ENCODE measurements around the gene FUT2.

Gene FUT2

DNA sequence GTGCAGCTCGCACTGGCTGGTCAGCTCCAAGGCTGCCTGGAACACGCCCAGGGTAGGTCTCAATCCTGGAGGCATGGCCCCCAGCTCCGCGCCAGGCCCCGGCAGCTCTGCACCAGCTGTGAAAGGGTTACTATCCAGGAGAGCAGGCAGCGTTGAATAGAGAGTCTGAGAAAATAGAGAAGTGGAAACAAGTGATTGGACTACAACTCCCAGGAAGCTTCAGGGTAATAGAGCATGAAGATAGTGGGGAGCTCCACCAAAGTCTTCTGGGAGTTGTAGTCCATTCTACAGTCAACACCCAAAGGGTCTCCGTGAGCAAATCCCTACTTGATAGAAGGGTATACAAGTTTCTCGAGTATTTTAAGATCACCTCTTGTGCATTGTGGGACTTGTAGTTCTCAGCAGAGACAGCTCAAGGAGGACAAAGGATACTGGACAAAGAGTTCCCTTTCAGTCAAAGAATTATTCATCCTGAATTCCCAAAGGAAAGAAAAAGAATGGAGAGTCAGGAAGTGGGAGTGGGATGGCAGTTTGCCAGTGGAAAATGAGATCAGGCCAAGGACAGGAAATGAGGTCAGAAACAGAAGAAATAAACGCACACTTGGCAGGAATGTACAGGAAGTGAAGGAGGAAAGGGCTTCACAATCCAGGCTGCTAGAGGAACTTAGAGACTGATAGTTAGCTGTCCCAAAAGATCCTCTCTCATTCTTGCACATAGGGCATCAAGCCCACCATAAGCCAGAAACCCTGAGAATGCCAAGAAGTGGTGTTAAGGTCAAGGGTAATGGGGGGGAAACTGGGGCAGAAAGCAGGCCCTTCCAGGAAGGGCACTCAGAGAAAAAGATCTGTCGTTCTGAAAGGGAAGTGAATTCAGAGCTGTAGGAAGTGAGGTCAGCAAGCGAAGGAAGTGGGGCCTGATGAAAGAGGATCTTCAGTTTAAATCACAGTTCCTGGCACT is 29.3 kb downstream of the FUT2 start:
- Histone ChIP-seq H3K36me3 (ENCODE audit: control insufficient read depth in 2 of 2, insufficient read depth in 1 of 2, low read length in 2 of 2) (no peaks in the 10 kb centered on the region), H3K4me1 (ENCODE audit: control insufficient read depth, insufficient read depth, low read length) (no peaks in the 10 kb centered on the region; the same call in 1 of the 2 replicates), H3K4me3 (ENCODE audit: low read depth, low read length) (no peak overlapping the region), H3K9me3 (ENCODE audit: control insufficient read depth, insufficient read depth, low read depth, low read length) (no peaks in the 10 kb centered on the region), H3K27ac (ENCODE audit: extremely low read depth, low read depth, low read length) (peak overlapping the region; percentile 18)
- POLR2A ChIA-PET, result interaction anchor here (0.5 to 4.9 kb wide), 11 partner anchors 9 to 1497 kb away, joined by 3 to 35 read pairs (median 4); partner anchors contain the start of genes CA11, IZUMO1, RPL18 and SPHK2
- CTCF ChIA-PET, result interaction anchor here (0.5 to 3.1 kb wide), 15 partner anchors 8 to 539 kb away, joined by 3 to 12 read pairs (median 3); partner anchors contain the start of genes CA11 and GYS1
- TF ChIP-seq ZBTB21 (tag by site-specific recombination; IDR thresholded peaks at IDR 0.05) (peak; percentile 99), ZBTB11 (tag by site-specific recombination; conservative IDR thresholded peaks at IDR 0.05; ENCODE audit: low read depth) (peak; percentile 86), ZBTB7A (tag by site-specific recombination; IDR thresholded peaks at IDR 0.05; ENCODE audit: low read depth) (no peak), ZNF155 (tag by site-specific recombination; IDR thresholded peaks at IDR 0.05) (no peak), ZFP69B (tag by site-specific recombination; IDR thresholded peaks at IDR 0.05) (0 out of 2 replicates have a peak, but pooled peaks have one; percentile 11), ZNF302 (tag by site-specific recombination; IDR thresholded peaks at IDR 0.05; ENCODE audit: low read depth) (no peak), ZNF76 (tag by site-specific recombination; IDR thresholded peaks at IDR 0.05; ENCODE audit: borderline replicate concordance, low read depth) (peak; percentile 97), ZNF341 (tag by site-specific recombination; IDR thresholded peaks at IDR 0.05; ENCODE audit: low read depth) (no peak), OVOL3 (tag by site-specific recombination; IDR thresholded peaks at IDR 0.05) (no peak), ZNF24 (tag by site-specific recombination; IDR thresholded peaks at IDR 0.05) (0 out of 2 replicates have a peak, but pooled peaks have one; percentile 18), ZBTB8A (tag by site-specific recombination; IDR thresholded peaks at IDR 0.05) (no peak), ZNF629 (tag by site-specific recombination; IDR thresholded peaks at IDR 0.05) (peak; percentile 96), PRDM10 (tag by site-specific recombination; IDR thresholded peaks at IDR 0.05) (peak; percentile 54; the same call in 1 of the 2 replicates), ATF2 (tag by site-specific recombination; IDR thresholded peaks at IDR 0.05; ENCODE audit: low read depth) (peak; percentile 49; the same call in 1 of the 2 replicates), ZBTB6 (tag by site-specific recombination; IDR thresholded peaks at IDR 0.05) (peak; percentile 24; the same call in 1 of the 2 replicates), KLF7 (tag by site-specific recombination; IDR thresholded peaks at IDR 0.05; ENCODE audit: borderline replicate concordance) (no peak), ZXDB (tag by site-specific recombination; IDR thresholded peaks at IDR 0.05) (peak; percentile 55), ZNF660 (tag by site-specific recombination; IDR thresholded peaks at IDR 0.05) (0 out of 2 replicates have a peak, but pooled peaks have one; percentile 27)
- TF ChIP-seq, protein P1, sequence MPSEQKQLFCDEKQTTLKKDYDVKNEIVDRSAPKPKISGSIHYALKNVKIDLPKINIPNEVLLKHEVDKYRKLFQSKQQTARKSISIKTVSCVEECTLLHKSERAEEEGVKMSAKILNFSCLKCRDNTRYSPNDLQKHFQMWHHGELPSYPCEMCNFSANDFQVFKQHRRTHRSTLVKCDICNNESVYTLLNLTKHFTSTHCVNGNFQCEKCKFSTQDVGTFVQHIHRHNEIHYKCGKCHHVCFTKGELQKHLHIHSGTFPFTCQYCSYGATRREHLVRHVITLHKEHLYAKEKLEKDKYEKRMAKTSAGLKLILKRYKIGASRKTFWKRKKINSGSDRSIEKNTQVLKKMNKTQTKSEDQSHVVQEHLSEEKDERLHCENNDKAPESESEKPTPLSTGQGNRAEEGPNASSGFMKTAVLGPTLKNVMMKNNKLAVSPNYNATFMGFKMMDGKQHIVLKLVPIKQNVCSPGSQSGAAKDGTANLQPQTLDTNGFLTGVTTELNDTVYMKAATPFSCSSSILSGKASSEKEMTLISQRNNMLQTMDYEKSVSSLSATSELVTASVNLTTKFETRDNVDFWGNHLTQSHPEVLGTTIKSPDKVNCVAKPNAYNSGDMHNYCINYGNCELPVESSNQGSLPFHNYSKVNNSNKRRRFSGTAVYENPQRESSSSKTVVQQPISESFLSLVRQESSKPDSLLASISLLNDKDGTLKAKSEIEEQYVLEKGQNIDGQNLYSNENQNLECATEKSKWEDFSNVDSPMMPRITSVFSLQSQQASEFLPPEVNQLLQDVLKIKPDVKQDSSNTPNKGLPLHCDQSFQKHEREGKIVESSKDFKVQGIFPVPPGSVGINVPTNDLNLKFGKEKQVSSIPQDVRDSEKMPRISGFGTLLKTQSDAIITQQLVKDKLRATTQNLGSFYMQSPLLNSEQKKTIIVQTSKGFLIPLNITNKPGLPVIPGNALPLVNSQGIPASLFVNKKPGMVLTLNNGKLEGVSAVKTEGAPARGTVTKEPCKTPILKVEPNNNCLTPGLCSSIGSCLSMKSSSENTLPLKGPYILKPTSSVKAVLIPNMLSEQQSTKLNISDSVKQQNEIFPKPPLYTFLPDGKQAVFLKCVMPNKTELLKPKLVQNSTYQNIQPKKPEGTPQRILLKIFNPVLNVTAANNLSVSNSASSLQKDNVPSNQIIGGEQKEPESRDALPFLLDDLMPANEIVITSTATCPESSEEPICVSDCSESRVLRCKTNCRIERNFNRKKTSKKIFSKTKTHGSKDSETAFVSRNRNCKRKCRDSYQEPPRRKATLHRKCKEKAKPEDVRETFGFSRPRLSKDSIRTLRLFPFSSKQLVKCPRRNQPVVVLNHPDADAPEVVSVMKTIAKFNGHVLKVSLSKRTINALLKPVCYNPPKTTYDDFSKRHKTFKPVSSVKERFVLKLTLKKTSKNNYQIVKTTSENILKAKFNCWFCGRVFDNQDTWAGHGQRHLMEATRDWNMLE (tag by site-specific recombination; conservative IDR thresholded peaks at IDR 0.05; ENCODE audit: low read depth), result peak; percentile 94

Measured in HEK293 (cell line).